HG02759 (cell line): ENCODE measurements around the gene CELSR1.
"Not testable (repeated sequence)": the region's sequence is repeated elsewhere in the genome, so short reads cannot be mapped to it uniquely, and the experiment has no call there.

Experiments used
- ATAC-seq: cut with Tn5 transposase; IDR thresholded peaks from one replicate; pipeline ENCODE4 v1.9.1; 2021; ENCODE audit warnings: mild to moderate bottlenecking, moderate library complexity; ENCODE audit not compliant: unreplicated experiment

Gene CELSR1

GRCh38 chr22:46486996-46487717 lies 50.3 kb downstream of the CELSR1 start:
- ATAC-seq = no peak

DNA sequence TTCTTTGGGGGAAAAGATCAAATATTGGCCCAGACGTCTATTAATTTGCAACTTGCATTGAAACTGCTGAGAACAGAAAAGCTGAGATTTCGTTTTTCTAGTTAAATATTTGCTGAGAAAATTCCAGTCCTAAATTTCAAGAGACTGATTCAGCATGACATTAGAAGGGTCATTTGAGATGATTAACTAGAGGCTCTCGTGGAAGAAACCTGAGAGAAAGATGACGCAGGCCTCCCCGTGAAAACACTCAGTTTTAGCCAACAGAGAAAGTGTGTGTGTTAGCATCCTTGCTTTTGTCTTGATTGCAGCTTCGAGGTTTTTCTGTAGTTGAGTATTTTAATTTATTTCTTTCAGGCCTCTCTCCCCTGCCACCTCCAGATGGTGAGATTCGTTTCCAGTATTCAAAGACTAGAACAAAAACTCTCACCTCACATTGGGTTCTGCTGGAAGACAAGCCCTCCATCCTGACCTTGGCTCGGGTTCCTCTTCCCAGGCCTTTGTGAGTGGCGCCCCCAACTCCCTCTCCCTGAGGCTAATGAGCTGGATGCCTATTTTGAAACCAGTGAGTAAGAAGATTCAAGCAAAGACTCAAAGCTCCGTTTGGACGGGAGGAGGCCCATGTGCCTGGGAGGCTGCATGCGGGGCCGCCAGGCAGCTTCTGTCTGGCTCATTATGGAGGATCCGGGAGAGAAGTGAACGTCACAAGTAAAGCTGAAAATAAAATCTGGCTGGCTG lies 52.4 kb downstream of the CELSR1 start:
- ATAC-seq = no peak

DNA sequence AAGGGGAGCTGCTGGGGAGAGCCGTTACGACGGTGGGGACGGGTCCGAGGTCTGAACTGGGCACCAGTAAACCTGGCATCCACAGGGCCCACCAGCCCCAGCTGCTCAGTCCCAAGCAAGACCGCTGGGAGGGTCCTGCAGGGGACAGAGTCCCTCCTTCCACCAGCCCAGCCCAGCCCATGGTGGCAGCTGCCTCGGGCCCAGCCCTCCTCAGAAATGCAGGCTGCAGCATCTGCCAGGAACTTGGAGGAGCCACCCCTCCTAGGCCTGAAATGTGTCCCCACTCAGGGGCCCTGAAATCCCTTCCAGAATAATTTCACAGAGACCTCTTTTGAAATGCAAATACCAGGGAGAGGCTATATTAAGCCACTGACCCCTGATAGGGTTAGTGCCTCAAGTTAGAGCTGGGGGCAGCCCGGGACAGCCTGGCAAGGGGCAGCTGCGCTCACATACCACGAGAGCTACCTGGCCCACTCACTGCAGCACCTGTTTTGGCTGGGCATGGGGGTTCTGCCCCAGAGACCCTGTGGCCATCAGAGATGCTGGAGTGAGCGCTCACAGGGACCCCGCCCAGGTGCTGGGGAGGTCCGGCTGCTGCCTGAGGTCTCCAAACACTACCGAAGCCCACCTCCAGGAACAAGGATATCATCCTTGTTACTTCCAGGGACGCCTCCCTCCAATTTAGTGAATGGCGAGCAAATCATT lies 53.1 kb downstream of the CELSR1 start:
- ATAC-seq = no peak

- no peak for ATAC-seq
Observed at GRCh38 chr22:46483353-46483752, 54.1 kb downstream of the CELSR1 start.

- ATAC-seq = no peak
Observed at GRCh38 chr22:46482056-46482675, 55.3 kb downstream of the CELSR1 start.

- no peak for ATAC-seq
Observed at GRCh38 chr22:46481386-46481785, 56.0 kb downstream of the CELSR1 start.

DNA sequence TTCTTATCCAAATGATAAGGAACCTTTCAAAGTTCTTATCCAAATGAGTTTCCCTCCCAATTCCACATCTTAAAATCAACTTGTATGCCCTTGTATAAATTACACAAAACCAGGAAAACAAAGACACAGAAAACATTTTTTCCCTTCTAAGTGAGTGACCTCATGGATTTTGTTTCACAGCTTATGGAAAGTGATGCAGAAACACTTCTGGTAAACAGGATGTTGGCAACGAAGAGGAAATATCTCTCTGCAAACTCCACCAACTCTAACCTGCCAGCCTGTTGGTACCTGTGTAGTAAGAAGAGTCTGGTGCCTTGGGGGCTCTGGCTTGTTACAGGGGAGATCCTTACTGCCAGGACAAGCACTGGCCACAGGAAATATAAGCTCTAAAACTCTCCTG lies 57.0 kb downstream of the CELSR1 start:
- ATAC-seq = no peak

DNA sequence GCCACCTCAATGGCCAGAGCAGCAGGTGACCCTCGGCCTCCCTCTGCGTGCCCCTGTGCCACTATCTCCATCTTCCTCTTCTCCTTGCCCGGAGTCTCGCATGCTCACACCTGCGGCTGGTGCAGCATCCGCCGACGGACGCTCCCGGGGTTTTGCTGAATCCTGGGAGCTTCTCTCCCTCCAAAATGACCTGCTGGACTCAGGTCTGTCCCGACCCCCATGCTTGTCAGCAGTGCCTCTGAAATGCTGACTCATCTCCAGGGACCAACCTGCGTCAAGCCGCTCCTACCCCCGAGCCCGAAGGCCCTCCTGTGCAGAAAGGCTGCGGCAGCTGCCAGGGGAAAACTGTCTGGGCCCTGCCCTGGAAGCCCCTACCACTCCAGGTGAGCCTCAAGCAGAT lies 58.4 kb downstream of the CELSR1 start:
- ATAC-seq = no peak

DNA sequence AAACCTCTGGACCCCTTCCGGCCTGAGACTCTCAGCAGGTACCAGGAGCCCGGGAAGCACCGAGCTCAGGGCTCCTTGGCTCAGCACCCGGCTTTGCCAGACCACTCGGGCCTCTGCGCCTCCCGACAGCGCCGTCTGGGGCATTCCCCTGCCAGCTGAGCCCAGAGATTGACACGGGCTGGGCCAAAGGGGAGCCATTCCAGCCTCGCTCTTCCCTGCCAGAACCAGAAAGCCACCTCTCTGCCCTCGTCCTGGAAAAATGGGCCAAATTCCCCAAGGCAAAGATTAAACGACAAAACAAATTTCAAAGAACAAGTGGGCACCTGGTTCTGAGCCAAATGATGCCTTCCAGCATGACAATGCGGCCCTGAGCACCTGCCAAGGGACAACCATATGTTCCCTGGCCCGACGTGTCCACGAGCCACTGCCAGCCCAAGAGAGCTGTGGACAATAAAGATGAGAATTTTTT lies 59.3 kb downstream of the CELSR1 start:
- ATAC-seq = no peak

DNA sequence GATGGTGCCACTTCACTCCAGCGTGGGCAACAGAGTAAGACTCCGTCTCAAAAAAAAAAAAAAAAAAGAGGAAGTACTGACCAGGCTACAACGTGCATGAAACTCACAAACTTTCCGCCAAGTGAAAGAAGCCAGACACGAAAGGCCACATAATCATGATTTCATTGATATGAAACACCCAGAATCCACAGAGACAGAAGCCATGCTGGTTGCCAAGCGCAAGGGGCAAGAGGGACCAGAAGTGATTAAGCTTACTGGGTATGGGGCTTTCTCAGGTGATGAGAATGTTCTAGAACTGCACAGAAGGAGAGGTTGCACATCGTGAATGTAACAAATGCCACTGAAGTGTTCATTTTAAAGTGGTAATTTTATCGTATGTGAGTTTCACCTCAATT lies 60.9 kb downstream of the CELSR1 start:
- no peak for ATAC-seq

DNA sequence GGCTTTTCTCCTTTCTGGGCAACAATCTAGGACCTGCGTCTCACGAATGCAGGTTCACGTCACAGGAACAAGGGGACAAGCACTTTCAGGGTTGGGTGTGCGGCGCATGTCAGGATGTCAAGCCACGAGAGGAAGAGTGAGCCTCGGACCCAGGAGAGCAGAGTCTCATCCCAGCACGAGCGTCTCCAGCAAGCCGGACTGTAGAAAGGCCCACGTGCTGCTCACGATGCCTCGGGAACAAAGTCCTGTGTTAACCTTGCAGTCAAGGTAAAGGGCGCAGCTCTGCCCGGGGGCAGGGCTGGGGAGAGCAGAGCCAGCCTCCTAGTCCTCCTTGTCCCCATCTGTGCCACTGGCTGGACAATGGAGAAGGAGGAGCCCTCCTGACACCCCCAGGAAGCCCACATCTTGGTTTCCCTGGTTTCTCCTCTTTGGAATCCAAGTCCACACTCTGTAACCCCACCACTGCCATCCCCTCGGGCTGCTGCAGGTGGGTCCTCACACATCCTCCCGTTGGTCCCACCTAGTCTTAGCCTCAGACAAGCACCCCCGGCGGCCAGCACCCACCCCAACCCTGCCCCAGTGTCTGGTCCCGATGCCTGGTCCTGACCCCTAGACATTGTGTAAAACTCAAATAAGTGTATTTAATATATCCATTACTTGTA lies 63.4 kb downstream of the CELSR1 start:
- ATAC-seq = no peak

- no peak for ATAC-seq
Observed at GRCh38 chr22:46473021-46473779, 64.2 kb downstream of the CELSR1 start.

GRCh38 chr22:46472722-46473016 lies 64.8 kb downstream of the CELSR1 start:
- no peak for ATAC-seq

GRCh38 chr22:46471901-46472721 lies 65.3 kb downstream of the CELSR1 start:
- no peak for ATAC-seq

DNA sequence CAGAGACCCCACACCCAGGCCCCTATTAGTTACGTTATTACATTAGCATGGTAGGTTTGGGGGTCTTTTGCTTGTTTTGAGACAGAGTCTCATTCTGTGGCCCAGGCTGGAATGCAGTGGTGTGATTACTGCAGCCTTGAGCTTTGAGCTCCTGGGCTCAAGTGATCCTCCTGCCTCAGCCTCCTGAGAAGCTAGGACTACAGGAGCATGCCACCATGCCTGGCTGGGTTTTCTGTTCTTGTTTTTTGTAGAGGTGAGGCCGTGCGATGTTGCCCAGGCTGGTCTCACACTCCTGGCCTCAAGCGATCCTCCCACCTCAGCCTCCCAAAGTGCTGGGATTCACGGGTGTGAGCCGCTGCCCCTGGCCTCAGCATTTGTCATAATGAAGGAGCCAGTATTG lies 66.1 kb downstream of the CELSR1 start:
- not testable (repeated sequence) for ATAC-seq

- ATAC-seq = no peak
Observed at GRCh38 chr22:46469711-46470110, 67.7 kb downstream of the CELSR1 start.

DNA sequence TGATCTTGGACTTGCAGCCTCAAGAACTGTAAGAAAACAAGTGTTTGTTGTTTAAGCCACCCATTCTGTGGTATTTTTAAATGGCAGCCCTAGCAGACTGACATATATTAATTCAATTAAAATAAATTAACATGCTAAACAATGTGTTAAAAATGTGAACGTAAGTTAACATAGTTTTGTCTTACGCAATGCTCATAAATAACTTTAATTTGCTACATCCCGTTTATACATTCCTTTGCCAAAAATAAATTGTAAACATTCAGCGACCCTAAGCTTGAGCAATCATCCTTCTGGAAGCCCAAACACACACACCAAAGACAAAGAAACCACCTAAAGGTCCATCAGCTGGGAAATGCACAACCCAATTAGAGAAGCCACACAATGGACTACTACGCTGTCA lies 70.4 kb downstream of the CELSR1 start:
- ATAC-seq = no peak

GRCh38 chr22:46466255-46466676 lies 71.2 kb downstream of the CELSR1 start:
- ATAC-seq = no peak

GRCh38 chr22:46465793-46466192 lies 71.6 kb downstream of the CELSR1 start:
- ATAC-seq = no peak
